SK-N-SH (cell line): ENCODE results near the gene COQ5. TPM values are rescaled to one million over a fixed set of nuclear protein-coding genes. Genes with fewer than 3 reads are reported as not detected.

Experiments used
- CTCF ChIA-PET: fragments of 300-600, 350-600 bp; formaldehyde crosslinking; extraction: SDS; loops from one replicate; lab custom pipeline; 2021; lab: Yijun Ruan, JAX
- POLR2A ChIA-PET: fragments of 350-600 bp; sonication (Branson Sonifier 250); formaldehyde crosslinking; extraction: SDS; loops from one replicate; lab custom pipeline; 2020; ENCODE audit warnings: antibody characterized with exemption, inconsistent platforms; lab: Yijun Ruan, JAX
- DNase-seq: peaks from one replicate; pipeline ENCODE4 v3.0.0; 2012
- H2AFZ ChIP-seq: fragments of 200-600 bp; sonication (generic); 2 replicates; pipeline ENCODE4 v1.8.1; 2016; ENCODE audit warnings: antibody characterized with exemption, mild to moderate bottlenecking, low read depth
- H3F3A ChIP-seq: fragments of 200-600 bp; sonication (generic); replicated peaks from 2 replicates; pipeline ENCODE3; 2016; ENCODE audit warnings: antibody characterized with exemption, mild to moderate bottlenecking; ENCODE audit not compliant: insufficient read depth
- H3K27ac ChIP-seq, 2 experiments: fragments of 200-500 bp in 1 of 2; fragments of 200-600 bp in 1 of 2; sonication (Bioruptor generic) in 1 of 2; sonication (generic), shearing (Covaris generic) in 1 of 2; 2 replicates each; pipeline versions ENCODE4 v1.5.1 to v1.6.1; 2014 to 2016; ENCODE audit warnings: low read depth in 2 of 2, inconsistent platforms in 1 of 2, low read length in 1 of 2, mild to moderate bottlenecking in 1 of 2, mixed read lengths in 1 of 2
- H3K27me3 ChIP-seq: fragments of 200-600 bp; sonication (generic), shearing (Covaris generic); 2 replicates; pipeline ENCODE4 v1.6.1; 2016; ENCODE audit warnings: mixed run types; ENCODE audit not compliant: insufficient read depth
- H3K36me3 ChIP-seq, 2 experiments: fragments of 200-500 bp in 1 of 2; fragments of 200-600 bp in 1 of 2; sonication (Bioruptor generic) in 1 of 2; sonication (generic) in 1 of 2; replicated peaks in 1 of 2; 2 replicates each; pipeline versions ENCODE3 to v1.5.1; 2014 to 2016; ENCODE audit warnings: low read length in 1 of 2, mild to moderate bottlenecking in 1 of 2; ENCODE audit not compliant: insufficient read depth in 2 of 2, control insufficient read depth in 1 of 2
- H3K4me1 ChIP-seq, 2 experiments: fragments of 200-500 bp in 1 of 2; fragments of 200-600 bp in 1 of 2; sonication (Bioruptor generic) in 1 of 2; sonication (generic), shearing (Covaris generic) in 1 of 2; 2 replicates each; pipeline versions ENCODE4 v1.5.1 to v1.6.1; 2014 to 2016; ENCODE audit warnings: low read depth in 1 of 2, low read length in 1 of 2, mixed run types in 1 of 2; ENCODE audit not compliant: insufficient read depth in 2 of 2, control insufficient read depth in 1 of 2
- H3K4me2 ChIP-seq: fragments of 200-600 bp; sonication (generic), shearing (Covaris generic); 2 replicates; pipeline ENCODE4 v1.6.1; 2017; ENCODE audit warnings: mixed run types
- H3K4me3 ChIP-seq, 2 experiments: fragments of 200-500 bp in 1 of 2; fragments of 200-600 bp in 1 of 2; sonication (Bioruptor generic) in 1 of 2; sonication (generic), shearing (Covaris generic) in 1 of 2; 2 replicates each; pipeline versions ENCODE4 v1.5.1 to v1.8.1; 2014 to 2016; ENCODE audit warnings: low read depth in 2 of 2, inconsistent platforms in 1 of 2, low read length in 1 of 2, mild to moderate bottlenecking in 1 of 2, mixed read lengths in 1 of 2, moderate library complexity in 1 of 2
- H3K79me2 ChIP-seq: fragments of 200-600 bp; sonication (generic); 2 replicates; pipeline ENCODE4 v1.8.1; 2017; ENCODE audit warnings: mild to moderate bottlenecking; ENCODE audit not compliant: insufficient read depth
- H3K9ac ChIP-seq: fragments of 200-600 bp; sonication (generic); 2 replicates; pipeline ENCODE4 v1.6.1; 2017; ENCODE audit warnings: mixed run types
- H3K9me2 ChIP-seq: fragments of 200-600 bp; sonication (generic); 2 replicates; pipeline ENCODE4 v1.6.1; 2017; ENCODE audit warnings: mixed run types
- H3K9me3 ChIP-seq: fragments of 200-600 bp; sonication (generic); 2 replicates; pipeline ENCODE4 v1.6.1; 2017; ENCODE audit warnings: mixed run types, mild to moderate bottlenecking, moderate library complexity
- H4K20me1 ChIP-seq: fragments of 200-600 bp; sonication (generic); 2 replicates; pipeline ENCODE4 v1.6.1; 2017; ENCODE audit warnings: mild to moderate bottlenecking, mixed run types; ENCODE audit not compliant: insufficient read depth
- CHD2 ChIP-seq: fragments of 150-350 bp; IDR thresholded peaks from 2 replicates; pipeline ENCODE4 v1.6.1; 2018; ENCODE audit warnings: low read length; ENCODE audit not compliant: partially characterized antibody
- ELF1 ChIP-seq: IDR thresholded peaks from 2 replicates; pipeline ENCODE4 v1.4.0; 2012
- EP300 ChIP-seq, 2 experiments: IDR thresholded peaks; 2 replicates each; pipeline versions ENCODE4 v1.4.0 to v1.6.1; 2012; ENCODE audit warnings: borderline replicate concordance in 1 of 2, low read depth in 1 of 2, low read length in 1 of 2
- EZH2phosphoT487 ChIP-seq: fragments of 200-600 bp; sonication (generic); IDR thresholded peaks from 2 replicates; pipeline ENCODE4 v1.6.1; 2017; ENCODE audit warnings: low read depth, mixed run types, mild to moderate bottlenecking, antibody characterized with exemption, moderate library complexity, borderline replicate concordance
- JUND ChIP-seq: IDR thresholded peaks from 2 replicates; pipeline ENCODE4 v1.4.0; 2012
- MXI1 ChIP-seq: IDR thresholded peaks from 2 replicates; pipeline ENCODE4 v1.6.1; 2012; ENCODE audit warnings: mild to moderate bottlenecking, low read depth, low read length, improper control_type of control experiment
- NFIC ChIP-seq: IDR thresholded peaks from 2 replicates; pipeline ENCODE4 v1.4.0; 2012; ENCODE audit warnings: borderline replicate concordance
- POLR2AphosphoS5 ChIP-seq: IDR thresholded peaks from 2 replicates; pipeline ENCODE4 v1.6.1; 2012; ENCODE audit warnings: low read depth, low read length
- RFX5 ChIP-seq: IDR thresholded peaks from 2 replicates; pipeline ENCODE4 v1.6.1; 2012; ENCODE audit warnings: mild to moderate bottlenecking, improper control_type of control experiment, low read length
- SIN3A ChIP-seq: IDR thresholded peaks from 2 replicates; pipeline ENCODE4 v1.6.1; 2012; ENCODE audit warnings: low read depth, mild to moderate bottlenecking, low read length, moderate library complexity, borderline replicate concordance
- SMC3 ChIP-seq: IDR thresholded peaks from 2 replicates; pipeline ENCODE4 v1.6.1; 2012; ENCODE audit warnings: low read depth, low read length, improper control_type of control experiment
- TAF1 ChIP-seq: IDR thresholded peaks from 2 replicates; pipeline ENCODE4 v1.6.1; 2012; ENCODE audit warnings: low read depth, mild to moderate bottlenecking, low read length, moderate library complexity, borderline replicate concordance
- TEAD4 ChIP-seq: IDR thresholded peaks from 2 replicates; pipeline ENCODE4 v1.4.0; 2012; ENCODE audit warnings: mild to moderate bottlenecking, borderline replicate concordance; ENCODE audit not compliant: insufficient read depth
- YY1 ChIP-seq: IDR thresholded peaks from 2 replicates; pipeline ENCODE4 v1.4.0; 2012; ENCODE audit warnings: low read depth, mild to moderate bottlenecking
- WGBS: methylation state at CpG from one replicate; pipeline ENCODE4 v1.1.6; 2017; ENCODE audit warnings: low lambda C conversion rate; 5-methylcytosine and 5-hydroxymethylcytosine counted together
- polyA plus RNA-seq, 3 experiments: library from polyadenylated mRNA; depleted of rRNA; stranded (reverse); fragments of >200 nt; gene quantifications; 2 replicates each; pipeline ENCODE4 v1.2.3, GENCODE V29; 2012
- TF ChIP-seq, protein P1 (sequence below): fragments of 150-350 bp; IDR thresholded peaks from 2 replicates; pipeline ENCODE4 v1.6.1; 2017; ENCODE audit warnings: antibody characterized with exemption, low read length, low read depth, borderline replicate concordance
- TF ChIP-seq, protein P2 (sequence below): fragments of 200-600 bp; sonication (generic); IDR thresholded peaks from 2 replicates; pipeline ENCODE4 v1.6.1; 2017; ENCODE audit warnings: antibody characterized with exemption, mild to moderate bottlenecking, moderate library complexity
- TF ChIP-seq, protein P3 (sequence below): IDR thresholded peaks from 2 replicates; pipeline ENCODE4 v1.4.0; 2012; ENCODE audit warnings: low read depth, borderline replicate concordance
- TF ChIP-seq, protein P4 (sequence below): IDR thresholded peaks from 2 replicates; pipeline ENCODE4; 2012

COQ5 gene
- polyA plus RNA-seq, 1 of the 3 experiments (the other 2 are of a cell fraction), result 28.0 TPM

DNA sequence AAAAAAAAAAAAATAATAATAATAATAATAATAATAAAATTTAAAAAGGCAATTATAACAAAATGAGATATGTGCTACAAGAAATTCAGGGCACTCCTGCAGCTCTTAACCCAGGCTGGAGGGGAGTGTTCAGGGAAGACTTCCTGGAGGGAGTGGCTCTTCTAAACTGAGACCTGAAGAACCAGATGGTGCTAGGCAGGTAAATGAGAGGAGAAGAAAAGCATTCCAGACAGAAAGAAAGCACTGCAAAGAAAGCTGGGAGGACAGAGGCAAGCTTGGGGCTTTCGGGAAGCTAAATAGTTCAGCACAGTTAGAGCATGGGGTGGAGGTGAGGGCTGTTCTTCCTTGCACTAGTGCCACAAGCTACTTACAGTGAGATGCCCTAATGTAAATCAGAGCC, 49.5 kb downstream of the COQ5 start:
- TF ChIP-seq TEAD4, result no peak
- TF ChIP-seq ELF1, result no peak
- TF ChIP-seq, protein P1, sequence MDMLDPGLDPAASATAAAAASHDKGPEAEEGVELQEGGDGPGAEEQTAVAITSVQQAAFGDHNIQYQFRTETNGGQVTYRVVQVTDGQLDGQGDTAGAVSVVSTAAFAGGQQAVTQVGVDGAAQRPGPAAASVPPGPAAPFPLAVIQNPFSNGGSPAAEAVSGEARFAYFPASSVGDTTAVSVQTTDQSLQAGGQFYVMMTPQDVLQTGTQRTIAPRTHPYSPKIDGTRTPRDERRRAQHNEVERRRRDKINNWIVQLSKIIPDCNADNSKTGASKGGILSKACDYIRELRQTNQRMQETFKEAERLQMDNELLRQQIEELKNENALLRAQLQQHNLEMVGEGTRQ, result no peak
- TF ChIP-seq YY1, result no peak
- TF ChIP-seq, protein P2, sequence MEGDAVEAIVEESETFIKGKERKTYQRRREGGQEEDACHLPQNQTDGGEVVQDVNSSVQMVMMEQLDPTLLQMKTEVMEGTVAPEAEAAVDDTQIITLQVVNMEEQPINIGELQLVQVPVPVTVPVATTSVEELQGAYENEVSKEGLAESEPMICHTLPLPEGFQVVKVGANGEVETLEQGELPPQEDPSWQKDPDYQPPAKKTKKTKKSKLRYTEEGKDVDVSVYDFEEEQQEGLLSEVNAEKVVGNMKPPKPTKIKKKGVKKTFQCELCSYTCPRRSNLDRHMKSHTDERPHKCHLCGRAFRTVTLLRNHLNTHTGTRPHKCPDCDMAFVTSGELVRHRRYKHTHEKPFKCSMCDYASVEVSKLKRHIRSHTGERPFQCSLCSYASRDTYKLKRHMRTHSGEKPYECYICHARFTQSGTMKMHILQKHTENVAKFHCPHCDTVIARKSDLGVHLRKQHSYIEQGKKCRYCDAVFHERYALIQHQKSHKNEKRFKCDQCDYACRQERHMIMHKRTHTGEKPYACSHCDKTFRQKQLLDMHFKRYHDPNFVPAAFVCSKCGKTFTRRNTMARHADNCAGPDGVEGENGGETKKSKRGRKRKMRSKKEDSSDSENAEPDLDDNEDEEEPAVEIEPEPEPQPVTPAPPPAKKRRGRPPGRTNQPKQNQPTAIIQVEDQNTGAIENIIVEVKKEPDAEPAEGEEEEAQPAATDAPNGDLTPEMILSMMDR, result no peak
- no peak for TF ChIP-seq NFIC
- TF ChIP-seq SIN3A, result no peak
- TF ChIP-seq RFX5, result no peak
- no peak for TF ChIP-seq MXI1
- no peak for TF ChIP-seq POLR2AphosphoS5
- TF ChIP-seq, protein P3, sequence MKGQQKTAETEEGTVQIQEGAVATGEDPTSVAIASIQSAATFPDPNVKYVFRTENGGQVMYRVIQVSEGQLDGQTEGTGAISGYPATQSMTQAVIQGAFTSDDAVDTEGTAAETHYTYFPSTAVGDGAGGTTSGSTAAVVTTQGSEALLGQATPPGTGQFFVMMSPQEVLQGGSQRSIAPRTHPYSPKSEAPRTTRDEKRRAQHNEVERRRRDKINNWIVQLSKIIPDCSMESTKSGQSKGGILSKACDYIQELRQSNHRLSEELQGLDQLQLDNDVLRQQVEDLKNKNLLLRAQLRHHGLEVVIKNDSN, result no peak
- no peak for TF ChIP-seq JUND
- no peak for TF ChIP-seq SMC3
- TF ChIP-seq EP300 (IDR thresholded peaks at IDR 0.05; ENCODE audit: borderline replicate concordance in 1 of 2, low read depth in 1 of 2, low read length in 1 of 2), result no peak
- TF ChIP-seq, protein P4, sequence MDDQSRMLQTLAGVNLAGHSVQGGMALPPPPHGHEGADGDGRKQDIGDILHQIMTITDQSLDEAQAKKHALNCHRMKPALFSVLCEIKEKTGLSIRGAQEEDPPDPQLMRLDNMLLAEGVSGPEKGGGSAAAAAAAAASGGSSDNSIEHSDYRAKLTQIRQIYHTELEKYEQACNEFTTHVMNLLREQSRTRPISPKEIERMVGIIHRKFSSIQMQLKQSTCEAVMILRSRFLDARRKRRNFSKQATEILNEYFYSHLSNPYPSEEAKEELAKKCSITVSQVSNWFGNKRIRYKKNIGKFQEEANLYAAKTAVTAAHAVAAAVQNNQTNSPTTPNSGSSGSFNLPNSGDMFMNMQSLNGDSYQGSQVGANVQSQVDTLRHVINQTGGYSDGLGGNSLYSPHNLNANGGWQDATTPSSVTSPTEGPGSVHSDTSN, result no peak
- TF ChIP-seq TAF1, result no peak
- TF ChIP-seq CHD2, result no peak
- no peak for TF ChIP-seq EZH2phosphoT487
- Histone ChIP-seq H3K79me2 (no peaks in the 10 kb centered on the region; the same call in 1 of the 2 replicates), H3K27ac (no peak overlapping the region), H3K9me3 (no peaks in the 10 kb centered on the region), H2AFZ (no peak overlapping the region), H3K4me1 (peaks cover 0 to 2% of the 10 kb centered on the region in 2 experiments; a peak in 1 of 4 replicates), H3K4me2 (no peak overlapping the region), H3K9ac (no peak overlapping the region), H3K9me2 (no peaks in the 10 kb centered on the region), H3K36me3 (no peaks in the 10 kb centered on the region), H3F3A (peaks cover 9% of the 10 kb centered on the region), H3K4me3 (no peak overlapping the region), H3K27me3 (no peaks in the 10 kb centered on the region), H4K20me1 (no peaks in the 10 kb centered on the region)
- CTCF ChIA-PET, result interaction anchor here (1.2 to 1.4 kb wide), 2 partner anchors 9 to 16 kb away, joined by 3 to 5 read pairs; no protein-coding TSS in a partner anchor
- 93% methylated on average over 1 of the region's 1 CpG for WGBS
- POLR2A ChIA-PET, result interaction anchor here (1.3 kb wide), 1 partner anchor 16 kb away, joined by 3 read pairs; the partner anchor contains the start of gene DYNLL1
- no peak for DNase-seq
